GM23338 (cell line): ENCODE data around the gene TBPL1. TPM values are rescaled to one million over a fixed set of nuclear protein-coding genes. Genes with fewer than 3 reads are reported as not detected.

Source experiments
- ATAC-seq: fragments of 200-7000 bp; cut with Tn5 transposase; 3 replicates; pipeline ENCODE4 v1.9.1; 2020
- DNase-seq: peaks from one replicate; pipeline ENCODE4 v3.0.0-alpha.2; 2015; ENCODE audit warnings: low spot score
- H2AFZ ChIP-seq: fragments of 200-600 bp; sonication (generic); 2 replicates; pipeline ENCODE4 v1.8.0; 2016; ENCODE audit warnings: antibody characterized with exemption, mild to moderate bottlenecking, moderate library complexity
- H3F3A ChIP-seq: fragments of 200-600 bp; sonication (generic); replicated peaks from 2 replicates; pipeline ENCODE4 v1.8.0; 2017; ENCODE audit warnings: antibody characterized with exemption, mixed run types, low read depth
- H3K27ac ChIP-seq: fragments of 200-600 bp; sonication (generic); 2 replicates; pipeline ENCODE4 v1.6.1; 2016; ENCODE audit warnings: low read depth
- H3K27me3 ChIP-seq: fragments of 200-600 bp; sonication (generic); 2 replicates; pipeline ENCODE4 v1.8.0; 2016; ENCODE audit warnings: mild to moderate bottlenecking, mixed run types, moderate library complexity; ENCODE audit not compliant: insufficient read depth
- H3K36me3 ChIP-seq: fragments of 200-600 bp; sonication (generic); 2 replicates; pipeline ENCODE4 v1.8.0; 2016; ENCODE audit warnings: mild to moderate bottlenecking; ENCODE audit not compliant: insufficient read depth
- H3K4me1 ChIP-seq: fragments of 200-600 bp; sonication (generic); 2 replicates; pipeline ENCODE4 v1.8.0; 2016; ENCODE audit warnings: mild to moderate bottlenecking, moderate library complexity; ENCODE audit not compliant: insufficient read depth
- H3K4me2 ChIP-seq: fragments of 200-600 bp; sonication (generic); 2 replicates; pipeline ENCODE4 v1.7.1; 2017; ENCODE audit warnings: mixed run types
- H3K4me3 ChIP-seq: fragments of 200-600 bp; sonication (generic); 2 replicates; pipeline ENCODE4 v1.6.1; 2016; ENCODE audit warnings: mixed run types
- H3K79me2 ChIP-seq: fragments of 200-600 bp; sonication (generic); replicated peaks from 2 replicates; pipeline ENCODE4 v1.8.0; 2017; ENCODE audit warnings: mild to moderate bottlenecking; ENCODE audit not compliant: insufficient read depth
- H3K9me2 ChIP-seq: fragments of 200-600 bp; sonication (generic); 2 replicates; pipeline ENCODE4 v1.8.0; 2017; ENCODE audit not compliant: insufficient read depth
- H4K20me1 ChIP-seq: fragments of 200-600 bp; sonication (generic); replicated peaks from 2 replicates; pipeline ENCODE4 v1.8.0; 2017; ENCODE audit warnings: mild to moderate bottlenecking; ENCODE audit not compliant: insufficient read depth
- H3K27ac Mint-ChIP-seq: 2 replicates; pipeline ENCODE4 v1.8.0; 2020; ENCODE audit warnings: inconsistent platforms, mild to moderate bottlenecking, moderate library complexity, mixed read lengths
- H3K27me3 Mint-ChIP-seq: 3 replicates; pipeline ENCODE4 v1.8.0; 2022; ENCODE audit warnings: low read depth, mild to moderate bottlenecking, moderate library complexity, mixed read lengths, inconsistent platforms; ENCODE audit not compliant: insufficient read depth, poor library complexity
- H3K36me3 Mint-ChIP-seq: 3 replicates; pipeline ENCODE4 v1.8.0; 2021; ENCODE audit warnings: low read depth, mild to moderate bottlenecking, inconsistent platforms, moderate library complexity, mixed read lengths
- H3K4me1 Mint-ChIP-seq: 3 replicates; pipeline ENCODE4 v1.8.0; 2020; ENCODE audit warnings: mild to moderate bottlenecking, inconsistent platforms, mixed read lengths
- H3K4me3 Mint-ChIP-seq: 3 replicates; pipeline ENCODE4 v1.8.0; 2021; ENCODE audit warnings: moderate library complexity, mild to moderate bottlenecking, inconsistent platforms, mixed read lengths
- H3K9me3 Mint-ChIP-seq: 3 replicates; pipeline ENCODE4 v1.8.0; 2020; ENCODE audit warnings: moderate library complexity, mild to moderate bottlenecking, inconsistent platforms, mixed read lengths
- CTCF ChIP-seq, 2 experiments: fragments of 200-600 bp in 1 of 2; sonication (generic) in 1 of 2; conservative IDR thresholded peaks; 2 replicates each; pipeline versions ENCODE4 v1.5.1 to v1.6.1; 2016 to 2017; ENCODE audit warnings: antibody characterized with exemption in 2 of 2, low read depth in 2 of 2, mild to moderate bottlenecking in 2 of 2, moderate library complexity in 1 of 2
- ETS1 ChIP-seq: IDR thresholded peaks from 2 replicates; pipeline ENCODE4 v1.6.1; 2016; ENCODE audit warnings: antibody characterized with exemption
- EZH2 ChIP-seq: fragments of 200-600 bp; sonication (generic); IDR thresholded peaks from one replicate; pipeline ENCODE4 v1.8.0; 2017; ENCODE audit warnings: antibody characterized with exemption, mild to moderate bottlenecking, low read depth; ENCODE audit not compliant: unreplicated experiment
- EZH2phosphoT487 ChIP-seq: fragments of 200-600 bp; sonication (generic); IDR thresholded peaks from one replicate; pipeline ENCODE4 v1.8.1; 2018; ENCODE audit warnings: antibody characterized with exemption; ENCODE audit not compliant: unreplicated experiment
- NANOG ChIP-seq: IDR thresholded peaks from 2 replicates; pipeline ENCODE4 v1.6.1; 2016; ENCODE audit warnings: antibody characterized with exemption, borderline replicate concordance
- POLR2AphosphoS5 ChIP-seq: IDR thresholded peaks from 2 replicates; pipeline ENCODE4 v1.6.1; 2016; ENCODE audit warnings: antibody characterized with exemption, low read depth
- STAT1 ChIP-seq: IDR thresholded peaks from one replicate; pipeline ENCODE4 v1.6.1; 2016; ENCODE audit warnings: antibody characterized with exemption; ENCODE audit not compliant: unreplicated experiment
- ZNF114 ChIP-seq: fragments of 250-450 bp; sonication (Bioruptor Pico); IDR thresholded peaks from 2 replicates; pipeline ENCODE4 v1.5.0; 2020; ENCODE audit warnings: mild to moderate bottlenecking, moderate library complexity
- ZNF331 ChIP-seq: fragments of 250-450 bp; sonication (Bioruptor Pico); IDR thresholded peaks from 2 replicates; pipeline ENCODE4 v1.5.0; 2020; ENCODE audit warnings: low read depth, mild to moderate bottlenecking, moderate library complexity
- ZNF462 ChIP-seq: fragments of 250-450 bp; sonication (Bioruptor Pico); IDR thresholded peaks from 2 replicates; pipeline ENCODE4 v1.5.0; 2020; ENCODE audit warnings: mild to moderate bottlenecking, moderate library complexity
- polyA plus RNA-seq: library from polyadenylated mRNA; unstranded; fragments of >200 nt; fragmentation: Nextera tagmentation; extraction: Ambion mirVana; gene quantifications from 2 replicates; pipeline ENCODE4 v1.2.1, GENCODE V29; 2016
- total RNA-seq: library from RNA; depleted of rRNA; stranded (reverse); fragments of >200 nt; shearing (Covaris generic); gene quantifications from 2 replicates; pipeline ENCODE4 v1.2.3, GENCODE V29; 2014

The TBPL1 gene
- total and polyA plus RNA-seq, 2 experiments from 2014 or later = 72.9 to 139 TPM

- peaks cover 15% of the 10 kb centered on the region; the same call in 1 of the 2 replicates for H3K36me3 ChIP-seq
- no peak overlapping the region for H3K4me3 Mint-ChIP-seq
- H3K27me3 ChIP-seq = no peaks in the 10 kb centered on the region
- H3K27ac Mint-ChIP-seq = peak overlapping the region; percentile 3
- no peak overlapping the region for H2AFZ ChIP-seq
- DNase-seq (no peak), ATAC-seq (peak; percentile 79)
- H3K79me2 ChIP-seq = peaks cover 6% of the 10 kb centered on the region
- H4K20me1 ChIP-seq = no peaks in the 10 kb centered on the region; the same call in 1 of the 2 replicates
- H3K4me1 ChIP-seq = peaks cover 7% of the 10 kb centered on the region; the same call in 1 of the 2 replicates
- H3K27ac ChIP-seq = peak overlapping the region; percentile 12; the same call in 1 of the 2 replicates
- H3F3A ChIP-seq = no peaks in the 10 kb centered on the region
- no peaks in the 10 kb centered on the region for H3K9me2 ChIP-seq
- TF ChIP-seq ZNF331 (CRISPR knock-in tag) = no peak
- TF ChIP-seq EZH2 = no peak
- TF ChIP-seq CTCF (conservative IDR thresholded peaks at IDR 0.05; ENCODE audit: low read depth in 2 of 2) = no peak; a peak in 1 of 4 replicates
- TF ChIP-seq NANOG = no peak
- TF ChIP-seq ETS1 = no peak
- no peak for TF ChIP-seq ZNF114
- no peak for TF ChIP-seq STAT1
- H3K4me3 ChIP-seq = no peak overlapping the region
- no peaks in the 10 kb centered on the region for H3K27me3 Mint-ChIP-seq
- H3K9me3 Mint-ChIP-seq = no peaks in the 10 kb centered on the region
- no peak overlapping the region for H3K4me2 ChIP-seq
- peaks cover 30% of the 10 kb centered on the region; the same call in 2 of the 3 replicates for H3K36me3 Mint-ChIP-seq
- H3K4me1 Mint-ChIP-seq = peaks cover 21% of the 10 kb centered on the region; the same call in 2 of the 3 replicates
Observed at GRCh38 chr6:133983099-133983939, 30.3 kb downstream of the TBPL1 start.

GRCh38 chr6:133985970-133986369 is 32.9 kb downstream of the TBPL1 start:
- H3K27ac Mint-ChIP-seq = peak overlapping the region; percentile 57; the same call in 1 of the 2 replicates
- no peak for TF ChIP-seq NANOG
- no peak for TF ChIP-seq EZH2phosphoT487
- no peak for TF ChIP-seq EZH2
- no peak for TF ChIP-seq ZNF462
- no peak for TF ChIP-seq ZNF114
- no peak for TF ChIP-seq STAT1
- no peak for TF ChIP-seq POLR2AphosphoS5

More at GRCh38 chr6:133985970-133986369, 32.9 kb downstream of the TBPL1 start:
- Mint-ChIP-seq H3K4me3 (no peak overlapping the region), H3K4me1 (peaks cover 32% of the 10 kb centered on the region), H3K27me3 (no peaks in the 10 kb centered on the region), H3K9me3 (no peaks in the 10 kb centered on the region), H3K36me3 (peaks cover 29% of the 10 kb centered on the region; the same call in 2 of the 3 replicates)
- no peak overlapping the region for H2AFZ ChIP-seq
- H3K4me1 ChIP-seq = peaks cover 15% of the 10 kb centered on the region
- no peaks in the 10 kb centered on the region for H3K79me2 ChIP-seq
- H3K27me3 ChIP-seq = no peaks in the 10 kb centered on the region
- H4K20me1 ChIP-seq = no peaks in the 10 kb centered on the region; the same call in 1 of the 2 replicates
- peaks cover 14% of the 10 kb centered on the region; the same call in 1 of the 2 replicates for H3K36me3 ChIP-seq
- H3K9me2 ChIP-seq = no peaks in the 10 kb centered on the region
- ATAC-seq = no peak
- H3F3A ChIP-seq = no peaks in the 10 kb centered on the region
- DNase-seq = no peak
- no peak overlapping the region for H3K4me3 ChIP-seq
- H3K27ac ChIP-seq = no peak overlapping the region
- no peak overlapping the region for H3K4me2 ChIP-seq
